GM12878 (cell line): ENCODE results near the gene DENND4C. TPM values are rescaled to one million over a fixed set of nuclear protein-coding genes. Genes with fewer than 3 reads are reported as not detected.

ENCODE experiments used
- ATAC-seq: fragments of 200-7000 bp; cut with Tn5 transposase; 3 replicates; pipeline ENCODE4 v1.9.1; 2020; ENCODE audit warnings: mild to moderate bottlenecking, moderate library complexity
- BruUV-seq: library from RNA; stranded (reverse); fragments of 400-500 nt; replicated peaks from 2 replicates; lab custom pipeline; 2021; lab: Mats Ljungman, UMichigan
- CTCF ChIA-PET: fragments of 300-600 bp; sonication (Branson Sonifier 250); formaldehyde crosslinking; extraction: SDS; loops from one replicate; lab custom pipeline; 2021; ENCODE audit warnings: inconsistent platforms; lab: Yijun Ruan, JAX
- POLR2A ChIA-PET: fragments of 350-600 bp; formaldehyde crosslinking; extraction: SDS; loops from one replicate; lab custom pipeline; 2021; ENCODE audit warnings: inconsistent platforms; lab: Charles Lee
- RAD21 ChIA-PET: fragments of 300-600 bp; sonication (Branson Sonifier 250); formaldehyde crosslinking; loops from one replicate; lab custom pipeline; 2023; ENCODE audit warnings: antibody characterized with exemption; ENCODE audit not compliant: unreplicated experiment; lab: Charles Lee
- SMC1A ChIA-PET: fragments of 300-600 bp; sonication (Branson Sonifier 250); formaldehyde crosslinking; loops from one replicate; lab custom pipeline; 2023; ENCODE audit not compliant: unreplicated experiment, uncharacterized antibody; lab: Charles Lee
- DNase-seq: peaks from one replicate; pipeline ENCODE4 v3.0.0-alpha.2; 2011; ENCODE audit warnings: low read depth, low spot score
- FAIRE-seq: peaks from 3 replicates; lab custom pipeline; 2011; peaks lifted over from hg19 to GRCh38; lab: Jason Lieb, UNC
- H2AFZ ChIP-seq: 2 replicates; pipeline ENCODE4 v1.6.0; 2011; ENCODE audit warnings: low read depth, low read length, control low read depth; ENCODE audit not compliant: control insufficient read depth
- H3K27ac ChIP-seq: 2 replicates; pipeline ENCODE4 v1.5.1; 2011; ENCODE audit warnings: control low read depth; ENCODE audit not compliant: control insufficient read depth, insufficient read depth
- H3K27me3 ChIP-seq, 2 experiments: replicated peaks in 1 of 2; 2 replicates each; pipeline versions ENCODE4 v1.6.0 to v1.6.1; 2011; ENCODE audit warnings: low read length in 1 of 2; ENCODE audit not compliant: control insufficient read depth in 2 of 2, insufficient read depth in 2 of 2
- H3K36me3 ChIP-seq, 2 experiments: 2 replicates each; pipeline ENCODE4 v1.5.1; 2011; ENCODE audit warnings: low read length in 1 of 2; ENCODE audit not compliant: control insufficient read depth in 2 of 2, insufficient read depth in 2 of 2
- H3K4me1 ChIP-seq: 2 replicates; pipeline ENCODE4 v1.6.1; 2011; ENCODE audit warnings: mild to moderate bottlenecking, low read length, moderate library complexity, mixed read lengths; ENCODE audit not compliant: control insufficient read depth, insufficient read depth
- H3K4me2 ChIP-seq: 2 replicates; pipeline ENCODE4 v1.6.0; 2011; ENCODE audit warnings: control low read depth; ENCODE audit not compliant: control insufficient read depth, insufficient read depth
- H3K4me3 ChIP-seq: fragments of 200-600 bp; sonication (generic); 2 replicates; pipeline ENCODE4 v1.5.1; 2016
- H3K79me2 ChIP-seq: 2 replicates; pipeline ENCODE4 v1.6.0; 2011; ENCODE audit warnings: low read length; ENCODE audit not compliant: control insufficient read depth, insufficient read depth
- H3K9ac ChIP-seq: 2 replicates; pipeline ENCODE4 v1.8.0; 2011; ENCODE audit warnings: low read length, control low read depth, mixed read lengths; ENCODE audit not compliant: control insufficient read depth, insufficient read depth
- H3K9me3 ChIP-seq: replicated peaks from 3 replicates; pipeline ENCODE4 v1.5.1; 2011; ENCODE audit warnings: mild to moderate bottlenecking, low read length; ENCODE audit not compliant: control insufficient read depth, insufficient read depth
- H4K20me1 ChIP-seq: 2 replicates; pipeline ENCODE4 v1.6.0; 2011; ENCODE audit not compliant: control insufficient read depth, insufficient read depth
- CBFB ChIP-seq: IDR thresholded peaks from 2 replicates; pipeline ENCODE4 v1.6.1; 2016; ENCODE audit warnings: antibody characterized with exemption, low read depth
- CHD1 ChIP-seq: IDR thresholded peaks from 2 replicates; pipeline ENCODE4 v1.6.1; 2012; ENCODE audit warnings: low read depth, low read length, improper control_type of control experiment
- CREM ChIP-seq: IDR thresholded peaks from 2 replicates; pipeline ENCODE4 v1.6.1; 2014; ENCODE audit warnings: antibody characterized with exemption, low read depth
- ESRRA ChIP-seq: IDR thresholded peaks from 2 replicates; pipeline ENCODE4 v1.6.1; 2012; ENCODE audit warnings: mild to moderate bottlenecking, low read length, improper control_type of control experiment
- LARP7 ChIP-seq: fragments of 450-650 bp; IDR thresholded peaks from 2 replicates; pipeline ENCODE4 v1.6.1; 2017; ENCODE audit warnings: mild to moderate bottlenecking
- NRF1 ChIP-seq: conservative IDR thresholded peaks from 2 replicates; pipeline ENCODE4 v1.6.1; 2011; ENCODE audit warnings: mild to moderate bottlenecking, low read depth, low read length, improper control_type of control experiment
- RELA ChIP-seq: fragments of 450-650 bp; IDR thresholded peaks from 2 replicates; pipeline ENCODE4 v1.8.0; 2014; ENCODE audit warnings: borderline replicate concordance; ENCODE audit not compliant: partially characterized antibody
- REST ChIP-seq: IDR thresholded peaks from 2 replicates; pipeline ENCODE4 v1.6.1; 2012; ENCODE audit warnings: mild to moderate bottlenecking, low read depth, low read length
- TARDBP ChIP-seq: IDR thresholded peaks from 2 replicates; pipeline ENCODE4 v1.6.1; 2016; ENCODE audit warnings: borderline replicate concordance
- YY1 ChIP-seq: IDR thresholded peaks from 2 replicates; pipeline ENCODE4 v1.6.1; 2011; ENCODE audit warnings: low read depth, mild to moderate bottlenecking, low read length
- in situ Hi-C: fragments of 300-500 bp; cut with MboI; formaldehyde crosslinking; loops from 9 replicates; pipeline ENCODE4 v1.14.3; 2018; ENCODE audit warnings: mixed read lengths
- intact Hi-C: fragments of 100-400 bp; cut with micrococcal nuclease; formaldehyde crosslinking; loops from one replicate; pipeline ENCODE4 v1.14.2; 2022; ENCODE audit not compliant: unreplicated experiment
- polyA plus RNA-seq, 11 experiments: library from polyadenylated mRNA; depleted of rRNA in 4 of 11; unstranded in 6 of 11; stranded (reverse) in 5 of 11; fragments of >200 nt; fragmentation: Nextera tagmentation in 4 of 11; fragmentation: Illumina TruSeq in 1 of 11; extraction: Ambion mirVana in 4 of 11; extraction: Trizol in 1 of 11; gene quantifications; 1 replicate in 1 of 11; 2 replicates in 10 of 11; pipeline versions ENCODE4 v1.2.1 to v1.2.3, GENCODE V29; 2011 to 2016; ENCODE audit warnings: inconsistent platforms in 2 of 11, missing spikeins in 2 of 11, low read depth in 1 of 11
- total RNA-seq, 4 experiments: library from RNA; depleted of rRNA in 3 of 4; stranded (reverse); fragments of >200 nt in 3 of 4; fragmentation: Illumina TruSeq in 1 of 4; extraction: Trizol in 1 of 4; gene quantifications; 2 replicates each; pipeline versions ENCODE4 v1.2.1 to v1.2.3, GENCODE V29; 2013 to 2021

The DENND4C gene
- total and polyA plus RNA-seq, 10 of the 15 experiments (the other 5 are each of a cell fraction or from before 2014, with no cell fraction given) = 8.2 to 49.3 (median 24.7) TPM

GRCh38 chr9:19239955-19240354 is 9.5 kb downstream of the DENND4C start:
- no TSS peak for BruUV-seq
- no peak overlapping the region for H3K27ac ChIP-seq
- no peaks in the 10 kb centered on the region; the same call in 2 of the 3 replicates for H3K9me3 ChIP-seq
- no peak overlapping the region for H2AFZ ChIP-seq
- H3K4me2 ChIP-seq = no peak overlapping the region
- ChIA-PET CTCF (no interaction called here), SMC1A (interaction anchor here (1.1 kb wide), 1 partner anchor 9 kb away, joined by 3 read pairs; no protein-coding TSS in a partner anchor), RAD21 (no interaction called here)
- no peaks in the 10 kb centered on the region; a peak in 1 of 4 replicates for H3K36me3 ChIP-seq
- peaks cover 66% of the 10 kb centered on the region for H3K79me2 ChIP-seq
- no peak overlapping the region for H3K9ac ChIP-seq
- H3K27me3 ChIP-seq = no peaks in the 10 kb centered on the region
- in situ Hi-C loops = no loop called here
- H3K4me3 ChIP-seq = no peak overlapping the region
- no peaks in the 10 kb centered on the region for H4K20me1 ChIP-seq
- intact Hi-C loops = no loop called here
- no peak for ATAC-seq
- TF ChIP-seq NRF1 (no peak), REST (no peak), CREM (no peak), TARDBP (no peak), CBFB (no peak), ESRRA (no peak), CHD1 (no peak), YY1 (no peak), RELA (no peak), LARP7 (no peak)
- TF ChIP-seq, all 136 proteins: peak for 0
- FAIRE-seq = no peak
- POLR2A ChIA-PET = interaction anchor here (1.1 kb wide), 1 partner anchor 9 kb away, joined by 4 read pairs; the partner anchor contains the start of gene DENND4C
- H3K4me1 ChIP-seq = no peaks in the 10 kb centered on the region; the same call in 1 of the 2 replicates
- DNase-seq = no peak
